Ishikawa (cell line): ENCODE measurements around the gene CRTC2.

Experiments
- CEBPB ChIP-seq: IDR thresholded peaks from 2 replicates; pipeline ENCODE4 v1.6.1; 2012
- EP300 ChIP-seq: IDR thresholded peaks from 2 replicates; pipeline ENCODE4 v1.6.1; 2012; ENCODE audit warnings: borderline replicate concordance
- FOXM1 ChIP-seq: IDR thresholded peaks from 2 replicates; pipeline ENCODE4 v1.6.1; 2012; ENCODE audit warnings: low read depth, borderline replicate concordance
- TAF1 ChIP-seq: IDR thresholded peaks from 2 replicates; pipeline ENCODE4 v1.6.1; 2012; ENCODE audit warnings: low read depth, mild to moderate bottlenecking
- YY1 ChIP-seq: IDR thresholded peaks from 2 replicates; pipeline ENCODE4 v1.6.1; 2012; ENCODE audit warnings: low read depth
- TF ChIP-seq, protein P1 (sequence below): IDR thresholded peaks from 2 replicates; pipeline ENCODE4 v1.6.1; 2012; ENCODE audit warnings: low read depth, mild to moderate bottlenecking
- TF ChIP-seq, protein P2 (sequence below): IDR thresholded peaks from 2 replicates; pipeline ENCODE4 v1.6.1; 2012

DNA sequence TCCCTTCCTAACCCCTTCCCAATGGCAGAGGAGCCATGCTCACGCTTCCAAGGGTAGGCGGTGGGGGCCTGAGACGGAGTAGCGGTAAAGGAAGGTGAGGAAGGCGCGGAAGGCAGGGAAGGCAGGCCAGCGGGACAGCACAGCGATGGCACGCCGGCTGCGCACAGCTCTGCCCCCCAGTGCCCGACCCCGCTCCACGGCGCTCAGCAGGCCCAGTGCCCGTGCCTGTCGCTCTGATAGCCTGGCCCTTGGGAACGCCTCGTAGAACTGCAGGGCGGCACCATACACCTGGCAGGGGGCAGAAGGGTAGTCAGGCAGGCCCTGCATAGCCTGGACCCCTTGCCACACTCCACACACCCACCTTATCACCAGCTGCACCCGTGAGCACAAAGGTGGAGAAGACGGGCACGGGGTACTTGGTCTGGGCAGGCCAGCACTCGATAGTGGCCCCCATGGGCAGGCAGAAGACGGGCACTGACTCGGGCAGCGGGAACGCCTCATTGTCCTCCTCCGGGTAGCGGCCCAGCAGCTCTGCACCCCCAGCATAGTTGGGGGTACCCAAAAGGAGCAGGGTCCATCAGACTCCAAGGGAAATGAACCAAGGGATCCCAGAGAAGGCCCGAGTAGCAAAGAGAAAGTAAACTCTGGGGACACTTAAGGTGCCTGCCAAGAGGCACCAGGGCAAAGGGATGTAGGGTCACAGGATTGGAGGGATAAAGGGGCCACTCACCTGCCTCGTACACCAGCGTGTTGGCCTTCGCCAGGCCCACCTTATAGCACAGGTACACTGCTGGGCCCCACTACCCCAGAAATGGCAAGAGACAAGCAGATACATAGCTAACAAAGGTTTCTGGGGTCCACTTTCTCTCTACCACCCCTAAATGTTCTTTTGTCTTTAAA is 16.3 kb downstream of the CRTC2 start:
- TF ChIP-seq TAF1 = no peak
- TF ChIP-seq FOXM1 = no peak
- TF ChIP-seq CEBPB = no peak
- TF ChIP-seq, protein P1, sequence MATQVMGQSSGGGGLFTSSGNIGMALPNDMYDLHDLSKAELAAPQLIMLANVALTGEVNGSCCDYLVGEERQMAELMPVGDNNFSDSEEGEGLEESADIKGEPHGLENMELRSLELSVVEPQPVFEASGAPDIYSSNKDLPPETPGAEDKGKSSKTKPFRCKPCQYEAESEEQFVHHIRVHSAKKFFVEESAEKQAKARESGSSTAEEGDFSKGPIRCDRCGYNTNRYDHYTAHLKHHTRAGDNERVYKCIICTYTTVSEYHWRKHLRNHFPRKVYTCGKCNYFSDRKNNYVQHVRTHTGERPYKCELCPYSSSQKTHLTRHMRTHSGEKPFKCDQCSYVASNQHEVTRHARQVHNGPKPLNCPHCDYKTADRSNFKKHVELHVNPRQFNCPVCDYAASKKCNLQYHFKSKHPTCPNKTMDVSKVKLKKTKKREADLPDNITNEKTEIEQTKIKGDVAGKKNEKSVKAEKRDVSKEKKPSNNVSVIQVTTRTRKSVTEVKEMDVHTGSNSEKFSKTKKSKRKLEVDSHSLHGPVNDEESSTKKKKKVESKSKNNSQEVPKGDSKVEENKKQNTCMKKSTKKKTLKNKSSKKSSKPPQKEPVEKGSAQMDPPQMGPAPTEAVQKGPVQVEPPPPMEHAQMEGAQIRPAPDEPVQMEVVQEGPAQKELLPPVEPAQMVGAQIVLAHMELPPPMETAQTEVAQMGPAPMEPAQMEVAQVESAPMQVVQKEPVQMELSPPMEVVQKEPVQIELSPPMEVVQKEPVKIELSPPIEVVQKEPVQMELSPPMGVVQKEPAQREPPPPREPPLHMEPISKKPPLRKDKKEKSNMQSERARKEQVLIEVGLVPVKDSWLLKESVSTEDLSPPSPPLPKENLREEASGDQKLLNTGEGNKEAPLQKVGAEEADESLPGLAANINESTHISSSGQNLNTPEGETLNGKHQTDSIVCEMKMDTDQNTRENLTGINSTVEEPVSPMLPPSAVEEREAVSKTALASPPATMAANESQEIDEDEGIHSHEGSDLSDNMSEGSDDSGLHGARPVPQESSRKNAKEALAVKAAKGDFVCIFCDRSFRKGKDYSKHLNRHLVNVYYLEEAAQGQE = no peak
- TF ChIP-seq EP300 = no peak
- no peak for TF ChIP-seq YY1
- TF ChIP-seq, protein P2, sequence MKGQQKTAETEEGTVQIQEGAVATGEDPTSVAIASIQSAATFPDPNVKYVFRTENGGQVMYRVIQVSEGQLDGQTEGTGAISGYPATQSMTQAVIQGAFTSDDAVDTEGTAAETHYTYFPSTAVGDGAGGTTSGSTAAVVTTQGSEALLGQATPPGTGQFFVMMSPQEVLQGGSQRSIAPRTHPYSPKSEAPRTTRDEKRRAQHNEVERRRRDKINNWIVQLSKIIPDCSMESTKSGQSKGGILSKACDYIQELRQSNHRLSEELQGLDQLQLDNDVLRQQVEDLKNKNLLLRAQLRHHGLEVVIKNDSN = no peak
